K562 (cell line): ENCODE measurements around the gene SPTY2D1. TPM values are rescaled to one million over a fixed set of nuclear protein-coding genes. Genes with fewer than 3 reads are reported as not detected.

ENCODE experiments used
- ATAC-seq: fragments of 200-7000 bp; cut with Tn5 transposase; 3 replicates; pipeline ENCODE4 v1.9.1; 2020; ENCODE audit warnings: moderate library complexity
- BruUV-seq: library from RNA; stranded (reverse); fragments of 400-500 nt; replicated peaks from 2 replicates; lab custom pipeline; 2021; lab: Mats Ljungman, UMichigan
- CTCF ChIA-PET: fragments of 300-600 bp; formaldehyde crosslinking; extraction: SDS; loops from one replicate; lab custom pipeline; 2021; ENCODE audit warnings: low intra/inter-chr PET ratio; lab: Yijun Ruan, JAX
- POLR2A ChIA-PET: fragments of 300-600, 350-650 bp; sonication (Branson Sonifier 250); formaldehyde crosslinking; extraction: SDS; loops from one replicate; lab custom pipeline; 2021; ENCODE audit warnings: antibody characterized with exemption, inconsistent platforms; lab: Yijun Ruan, JAX
- DNase-seq, 4 experiments: peaks; one replicate each; pipeline versions ENCODE4 v3.0.0 to v3.0.0-alpha.2; 2011 to 2018; ENCODE audit warnings: low spot score in 3 of 4, mixed read lengths in 3 of 4; ENCODE audit errors: extremely low read depth in 1 of 4
- FAIRE-seq: peaks from 2 replicates; lab custom pipeline; 2011; peaks lifted over from hg19 to GRCh38; lab: Jason Lieb, UNC
- H2AFZ ChIP-seq: 2 replicates; pipeline ENCODE4 v1.6.0; 2011; ENCODE audit warnings: low read depth, low read length, control low read depth, inconsistent platforms
- H3K27ac ChIP-seq: fragments of 200-600 bp; 3 replicates; pipeline ENCODE4 v1.8.0; 2011; ENCODE audit warnings: low read depth, mild to moderate bottlenecking, control low read depth, inconsistent platforms, low read length, moderate library complexity, mixed read lengths; ENCODE audit errors: extremely low read depth
- H3K27me3 ChIP-seq, 2 experiments: fragments of 300-600 bp in 1 of 2; 2 replicates in 1 of 2; 3 replicates in 1 of 2; pipeline versions ENCODE4 v1.6.0 to v1.8.0; 2011; ENCODE audit warnings: inconsistent platforms in 2 of 2, low read length in 2 of 2, mild to moderate bottlenecking in 1 of 2, mixed read lengths in 1 of 2, moderate library complexity in 1 of 2; ENCODE audit not compliant: control insufficient read depth in 2 of 2, insufficient read depth in 2 of 2
- H3K36me3 ChIP-seq: fragments of 300-600 bp; 3 replicates; pipeline ENCODE4 v1.8.0; 2011; ENCODE audit warnings: mild to moderate bottlenecking, low read length, inconsistent platforms; ENCODE audit not compliant: control insufficient read depth, insufficient read depth
- H3K4me1 ChIP-seq, 2 experiments: fragments of 200-600 bp in 1 of 2; replicated peaks in 1 of 2; 2 replicates in 1 of 2; 3 replicates in 1 of 2; pipeline versions ENCODE4 v1.5.1 to v1.8.0; 2011; ENCODE audit warnings: inconsistent platforms in 2 of 2, low read length in 2 of 2, mild to moderate bottlenecking in 1 of 2, mixed read lengths in 1 of 2, moderate library complexity in 1 of 2; ENCODE audit not compliant: control insufficient read depth in 2 of 2, insufficient read depth in 2 of 2
- H3K4me2 ChIP-seq: 2 replicates; pipeline ENCODE4 v1.6.1; 2011; ENCODE audit warnings: low read length, control low read depth, inconsistent platforms, mixed read lengths; ENCODE audit not compliant: insufficient read depth
- H3K4me3 ChIP-seq: fragments of 200-600 bp; sonication (generic), shearing (Covaris generic); 2 replicates; pipeline ENCODE4 v1.5.1; 2016; ENCODE audit warnings: control low read depth, inconsistent platforms
- H3K79me2 ChIP-seq: fragments of 200-600 bp; 3 replicates; pipeline ENCODE4 v1.8.0; 2011; ENCODE audit warnings: low read length, inconsistent platforms; ENCODE audit not compliant: control insufficient read depth, insufficient read depth
- H3K9ac ChIP-seq, 2 experiments: 2 replicates each; pipeline versions ENCODE4 v1.6.0 to v1.6.1; 2011; ENCODE audit warnings: low read depth in 2 of 2, low read length in 2 of 2, control low read depth in 1 of 2, inconsistent platforms in 1 of 2, mild to moderate bottlenecking in 1 of 2, mixed read lengths in 1 of 2; ENCODE audit not compliant: insufficient read depth in 1 of 2
- H3K9me1 ChIP-seq: one replicate; pipeline ENCODE4 v1.6.0; 2011; ENCODE audit warnings: inconsistent platforms, mild to moderate bottlenecking, low read length, moderate library complexity; ENCODE audit not compliant: control insufficient read depth, insufficient read depth
- H3K9me3 ChIP-seq: replicated peaks from 2 replicates; pipeline ENCODE4 v1.5.1; 2011; ENCODE audit warnings: low read depth, low read length, inconsistent platforms; ENCODE audit not compliant: control insufficient read depth, insufficient read depth
- H4K20me1 ChIP-seq: replicated peaks from 2 replicates; pipeline ENCODE4 v1.6.1; 2011; ENCODE audit warnings: low read length, inconsistent platforms, mixed read lengths; ENCODE audit not compliant: control insufficient read depth, insufficient read depth
- in situ Hi-C: fragments of 300-500 bp; cut with MboI; formaldehyde crosslinking; loops from 4 replicates; pipeline ENCODE4 v1.15.0; 2018; ENCODE audit warnings: inconsistent platforms, mixed read lengths
- intact Hi-C: fragments of 100-400 bp; cut with micrococcal nuclease; formaldehyde crosslinking; loops from 2 replicates; pipeline ENCODE4 v1.14.2; 2022
- polyA plus RNA-seq, 8 experiments: library from polyadenylated mRNA; depleted of rRNA in 4 of 8; stranded (reverse) in 5 of 8; unstranded in 3 of 8; fragments of >200 nt; fragmentation: Nextera tagmentation in 2 of 8; fragmentation: Illumina TruSeq in 1 of 8; extraction: Ambion mirVana in 2 of 8; extraction: Trizol in 1 of 8; gene quantifications; 2 replicates each; pipeline versions ENCODE4 v1.2.1 to v1.2.3, GENCODE V29; 2011 to 2014; ENCODE audit warnings: inconsistent platforms in 1 of 8, missing spikeins in 1 of 8
- total RNA-seq, 7 experiments: library from RNA; depleted of rRNA in 6 of 7; stranded (reverse); fragments of >200 nt in 6 of 7; fragmentation: Illumina TruSeq in 2 of 7; extraction: Trizol in 2 of 7; gene quantifications; 2 replicates each; pipeline versions ENCODE4 v1.2.1 to v1.2.3, GENCODE V29; 2011 to 2021; ENCODE audit warnings: low replicate concordance in 1 of 7
- TF ChIP-seq, protein P1 (sequence below), 2 experiments: fragments of 450-650 bp; IDR thresholded peaks; 2 replicates each; pipeline ENCODE4 v1.6.1; 2018; ENCODE audit warnings: mild to moderate bottlenecking in 2 of 2, low read depth in 1 of 2; ENCODE audit not compliant: partially characterized antibody in 2 of 2

SPTY2D1 gene
- total and polyA plus RNA-seq, 9 of the 15 experiments (the other 6 are each of a cell fraction or from before 2014, with no cell fraction given): 3.2 to 32.1 (median 12.9) TPM

DNA sequence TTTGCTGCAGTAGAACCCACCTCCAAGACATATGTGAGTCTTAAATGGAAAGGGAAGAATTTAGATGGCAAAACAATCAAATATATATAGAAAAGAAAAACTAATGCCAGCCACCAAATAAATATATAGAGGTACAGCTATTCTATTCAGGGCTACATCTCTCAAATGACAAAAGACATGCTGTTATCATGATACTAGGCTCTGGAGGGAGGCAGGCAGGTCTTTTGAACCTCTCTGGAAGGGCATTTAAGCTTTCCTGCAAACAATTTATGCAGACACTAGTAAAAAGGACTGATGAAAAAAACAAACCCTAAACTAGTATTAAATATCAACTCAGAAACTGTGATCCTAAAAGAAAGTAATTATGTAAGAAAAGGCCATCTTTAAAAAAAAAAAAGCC lies 70.0 kb downstream of the SPTY2D1 start:
- Histone ChIP-seq H4K20me1 (no peaks in the 10 kb centered on the region), H3K4me1 (no peaks in the 10 kb centered on the region), H3K9me3 (no peaks in the 10 kb centered on the region), H3K4me3 (no peak overlapping the region), H3K9me1 (no peaks in the 10 kb centered on the region), H3K27me3 (no peaks in the 10 kb centered on the region), H3K36me3 (no peaks in the 10 kb centered on the region; the same call in 2 of the 3 replicates), H3K4me2 (no peak overlapping the region)
- no peak for FAIRE-seq
- CTCF ChIA-PET: no interaction called here
- POLR2A ChIA-PET: interaction anchor here (1.2 kb wide), 2 partner anchors 9 to 10 kb away, joined by 4 to 5 read pairs; no protein-coding TSS in a partner anchor
- in situ Hi-C loops: no loop called here
- intact Hi-C loops: no loop called here
- TF ChIP-seq, protein P1, sequence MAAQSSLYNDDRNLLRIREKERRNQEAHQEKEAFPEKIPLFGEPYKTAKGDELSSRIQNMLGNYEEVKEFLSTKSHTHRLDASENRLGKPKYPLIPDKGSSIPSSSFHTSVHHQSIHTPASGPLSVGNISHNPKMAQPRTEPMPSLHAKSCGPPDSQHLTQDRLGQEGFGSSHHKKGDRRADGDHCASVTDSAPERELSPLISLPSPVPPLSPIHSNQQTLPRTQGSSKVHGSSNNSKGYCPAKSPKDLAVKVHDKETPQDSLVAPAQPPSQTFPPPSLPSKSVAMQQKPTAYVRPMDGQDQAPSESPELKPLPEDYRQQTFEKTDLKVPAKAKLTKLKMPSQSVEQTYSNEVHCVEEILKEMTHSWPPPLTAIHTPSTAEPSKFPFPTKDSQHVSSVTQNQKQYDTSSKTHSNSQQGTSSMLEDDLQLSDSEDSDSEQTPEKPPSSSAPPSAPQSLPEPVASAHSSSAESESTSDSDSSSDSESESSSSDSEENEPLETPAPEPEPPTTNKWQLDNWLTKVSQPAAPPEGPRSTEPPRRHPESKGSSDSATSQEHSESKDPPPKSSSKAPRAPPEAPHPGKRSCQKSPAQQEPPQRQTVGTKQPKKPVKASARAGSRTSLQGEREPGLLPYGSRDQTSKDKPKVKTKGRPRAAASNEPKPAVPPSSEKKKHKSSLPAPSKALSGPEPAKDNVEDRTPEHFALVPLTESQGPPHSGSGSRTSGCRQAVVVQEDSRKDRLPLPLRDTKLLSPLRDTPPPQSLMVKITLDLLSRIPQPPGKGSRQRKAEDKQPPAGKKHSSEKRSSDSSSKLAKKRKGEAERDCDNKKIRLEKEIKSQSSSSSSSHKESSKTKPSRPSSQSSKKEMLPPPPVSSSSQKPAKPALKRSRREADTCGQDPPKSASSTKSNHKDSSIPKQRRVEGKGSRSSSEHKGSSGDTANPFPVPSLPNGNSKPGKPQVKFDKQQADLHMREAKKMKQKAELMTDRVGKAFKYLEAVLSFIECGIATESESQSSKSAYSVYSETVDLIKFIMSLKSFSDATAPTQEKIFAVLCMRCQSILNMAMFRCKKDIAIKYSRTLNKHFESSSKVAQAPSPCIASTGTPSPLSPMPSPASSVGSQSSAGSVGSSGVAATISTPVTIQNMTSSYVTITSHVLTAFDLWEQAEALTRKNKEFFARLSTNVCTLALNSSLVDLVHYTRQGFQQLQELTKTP (IDR thresholded peaks at IDR 0.05; ENCODE audit: low read depth in 1 of 2, partially characterized antibody in 2 of 2): no peak
- TF ChIP-seq, all 486 proteins: peak for 0
- H2AFZ ChIP-seq: no peak overlapping the region
- H3K79me2 ChIP-seq: no peaks in the 10 kb centered on the region
- H3K9ac ChIP-seq: no peak overlapping the region
- no TSS peak for BruUV-seq
- no peak overlapping the region for H3K27ac ChIP-seq
- ATAC-seq (no peak), DNase-seq (no peak)
